Suppressor macrophage (primary cell): Measurements from ENCODE around the gene IGSF9B.

Source experiments
- DNase-seq, 4 experiments: peaks; one replicate each; pipeline ENCODE4 v3.0.0-alpha.2; 2020 to 2022

The IGSF9B gene

GRCh38 chr11:133985981-133986944, 29.5 kb upstream of the IGSF9B start:
- no peak for DNase-seq

GRCh38 chr11:133984828-133985227, 28.1 kb upstream of the IGSF9B start:
- DNase-seq: no peak

- no peak for DNase-seq
These were observed 27.0 kb upstream of the IGSF9B start for GRCh38 chr11:133983660-133984316.

GRCh38 chr11:133982876-133983275, 26.1 kb upstream of the IGSF9B start:
- no peak for DNase-seq

- DNase-seq: no peak
These were observed 25.4 kb upstream of the IGSF9B start for GRCh38 chr11:133982151-133982550.

- DNase-seq: no peak
These were observed 24.4 kb upstream of the IGSF9B start for GRCh38 chr11:133981156-133981555.

GRCh38 chr11:133980665-133981064, 23.9 kb upstream of the IGSF9B start:
- no peak for DNase-seq

- no peak for DNase-seq
These were observed 22.0 kb upstream of the IGSF9B start for GRCh38 chr11:133978794-133979193.

GRCh38 chr11:133977067-133977677, 20.4 kb upstream of the IGSF9B start:
- no peak for DNase-seq

- no peak for DNase-seq
These were observed 18.7 kb upstream of the IGSF9B start for GRCh38 chr11:133975488-133975849.

- DNase-seq: no peak
These were observed 18.2 kb upstream of the IGSF9B start for GRCh38 chr11:133974836-133975487.

GRCh38 chr11:133971881-133972280, 15.1 kb upstream of the IGSF9B start:
- DNase-seq: no peak

- no peak for DNase-seq
These were observed 12.3 kb upstream of the IGSF9B start for GRCh38 chr11:133969112-133969511.

GRCh38 chr11:133968300-133968699, 11.5 kb upstream of the IGSF9B start:
- no peak for DNase-seq

- DNase-seq: no peak
These were observed 11.0 kb upstream of the IGSF9B start for GRCh38 chr11:133967599-133968238.

- DNase-seq: peak in 2 of 4 experiments; percentile 7 to 13
These were observed 10.3 kb upstream of the IGSF9B start for GRCh38 chr11:133966921-133967598.

GRCh38 chr11:133966172-133966651, 9.4 kb upstream of the IGSF9B start:
- DNase-seq: no peak

GRCh38 chr11:133965031-133965601, 8.3 kb upstream of the IGSF9B start:
- no peak for DNase-seq

- DNase-seq: no peak
These were observed 7.6 kb upstream of the IGSF9B start for GRCh38 chr11:133964356-133964755.

GRCh38 chr11:133961890-133962289, 5.1 kb upstream of the IGSF9B start:
- DNase-seq: no peak

- DNase-seq: no peak
These were observed 1.1 kb upstream of the IGSF9B start for GRCh38 chr11:133957900-133958299.
